Fibroblast of skin of right quadriceps (primary cell): Measurements from ENCODE around the gene SIRT6.
"Not testable (repeated sequence)": the region's sequence is repeated elsewhere in the genome, so short reads cannot be mapped to it uniquely, and the experiment has no call there.

Experiments
- DNase-seq: peaks from one replicate; pipeline ENCODE4 v3.0.0-alpha.2; 2013

The SIRT6 gene

DNA sequence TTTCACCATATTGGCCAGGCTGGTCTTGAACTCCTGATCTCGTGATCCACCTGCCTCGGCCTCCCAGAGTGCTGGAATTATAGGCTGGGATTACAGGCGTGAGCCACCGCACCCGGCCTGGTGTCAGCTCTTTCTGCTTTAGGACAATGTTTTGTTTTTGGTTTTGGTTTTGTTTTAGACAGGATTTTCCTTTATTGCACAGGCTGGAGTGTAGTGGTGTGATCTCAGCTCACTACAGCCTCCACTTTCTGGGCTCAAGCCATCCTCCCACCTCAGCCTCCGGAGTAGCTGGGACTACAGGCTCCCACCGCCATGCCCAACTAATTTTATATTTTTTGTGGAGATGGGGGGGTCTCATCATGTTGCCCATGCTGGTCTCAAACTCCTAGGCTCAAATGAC lies 53.3 kb downstream of the SIRT6 start:
- DNase-seq = not testable (repeated sequence)

DNA sequence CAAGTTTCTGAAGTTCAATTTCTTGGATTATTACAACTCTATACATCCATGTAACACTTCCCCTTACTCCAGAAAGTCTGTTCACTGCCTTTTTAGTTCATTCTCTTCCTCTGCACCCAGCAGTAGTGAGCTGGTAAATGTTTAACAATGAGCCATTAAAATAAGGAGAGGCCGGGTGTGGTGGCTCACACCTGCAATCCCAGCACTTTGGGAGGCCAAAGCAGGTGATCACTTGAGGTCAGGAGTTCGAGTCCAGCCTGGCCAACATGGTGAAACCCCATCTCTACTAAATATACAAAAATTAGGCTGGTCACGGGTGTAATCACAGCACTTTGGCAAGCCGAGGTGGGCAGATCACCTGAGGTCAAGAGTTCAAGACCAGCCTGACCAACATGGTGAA lies 55.0 kb downstream of the SIRT6 start:
- not testable (repeated sequence) for DNase-seq

DNA sequence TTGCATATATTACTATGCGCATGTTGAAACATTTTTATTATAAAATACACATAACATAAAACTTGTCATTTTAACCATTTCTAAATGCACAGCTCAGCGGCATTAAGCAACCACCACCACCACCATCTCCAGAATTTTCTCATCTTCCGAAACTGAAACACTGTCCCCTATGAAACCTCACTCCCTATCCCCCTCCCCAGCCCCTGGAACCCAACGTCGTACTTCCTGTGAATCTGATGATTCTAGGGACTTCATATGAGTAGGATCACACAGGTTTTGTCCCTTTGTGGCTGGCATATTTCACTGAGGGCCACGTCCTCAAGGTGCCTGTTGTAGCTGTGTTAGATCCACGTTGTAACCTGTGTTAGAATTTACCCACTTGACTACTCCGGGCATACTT lies 57.7 kb downstream of the SIRT6 start:
- DNase-seq = no peak
